SH-SY5Y (cell line): ENCODE measurements around the gene SEMA4A.

Experiments
- GATA2 ChIP-seq: IDR thresholded peaks from 2 replicates; pipeline ENCODE4 v1.6.1; 2011; ENCODE audit warnings: mild to moderate bottlenecking, low read depth, low read length
- GATA3 ChIP-seq: IDR thresholded peaks from 2 replicates; pipeline ENCODE4 v1.6.1; 2011; ENCODE audit warnings: low read depth, mild to moderate bottlenecking, low read length, moderate library complexity

DNA sequence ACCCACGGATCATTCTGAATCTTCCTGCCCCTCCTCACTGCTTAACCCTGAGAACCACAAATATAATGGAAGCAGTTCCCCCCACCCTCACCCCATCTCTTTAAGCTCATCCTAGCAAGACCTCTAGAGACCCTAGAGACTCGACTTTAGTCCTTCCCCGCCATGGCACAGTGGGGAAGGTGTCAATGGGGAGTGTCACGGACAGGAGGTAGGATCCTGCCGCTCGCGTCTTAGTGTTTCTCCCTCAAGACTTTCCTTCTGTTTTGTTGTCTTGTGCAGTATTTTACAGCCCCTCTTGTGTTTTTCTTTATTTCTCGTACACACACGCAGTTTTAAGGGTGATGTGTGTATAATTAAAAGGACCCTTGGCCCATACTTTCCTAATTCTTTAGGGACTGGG lies 58.7 kb downstream of the SEMA4A start:
- TF ChIP-seq GATA2 (no peak), GATA3 (no peak)
